NCI-H774 (cell line): ENCODE measurements around the gene TRAF2.

Experiments used
- DNase-seq: peaks from one replicate; lab custom pipeline; 2025; lab: John Stamatoyannopoulos, UW

The TRAF2 gene

DNA sequence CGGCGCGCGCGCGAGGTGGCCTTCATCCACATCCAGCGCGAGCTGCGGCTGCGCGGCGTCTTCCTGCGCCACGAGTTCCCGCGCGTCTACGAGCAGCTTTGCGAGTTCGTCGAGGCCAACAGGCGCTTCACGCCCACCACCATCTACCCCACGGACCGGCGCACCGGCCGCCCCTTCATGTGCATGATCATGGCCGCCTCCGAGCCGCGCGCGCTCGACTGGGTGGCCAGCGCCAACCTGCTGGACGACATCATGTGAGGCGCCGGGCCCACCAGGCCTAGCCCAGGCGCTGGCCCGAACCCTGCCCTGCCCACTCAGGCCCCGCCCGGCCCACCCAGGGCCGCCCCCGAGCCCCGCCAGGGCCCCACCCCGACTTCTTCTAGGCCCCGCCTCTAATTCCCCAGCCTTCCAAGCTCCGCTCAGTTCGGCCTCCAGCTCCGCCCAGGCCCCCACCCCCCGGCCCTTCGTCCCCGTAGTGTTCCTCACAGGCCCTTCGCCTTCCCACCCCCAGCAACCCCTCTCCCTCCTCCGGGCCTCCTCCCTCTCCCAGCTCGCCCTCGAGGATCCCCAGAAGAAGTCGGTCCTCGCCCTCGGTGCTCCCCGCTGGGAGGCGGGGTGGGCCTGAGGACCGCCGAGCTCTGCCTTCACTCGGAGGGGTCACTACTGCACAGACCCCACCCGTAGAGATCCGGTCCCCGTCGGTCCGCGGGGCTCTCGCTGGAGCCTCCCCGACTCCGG lies 39.1 kb upstream of the TRAF2 start:
- DNase-seq, result peak; percentile 45

DNA sequence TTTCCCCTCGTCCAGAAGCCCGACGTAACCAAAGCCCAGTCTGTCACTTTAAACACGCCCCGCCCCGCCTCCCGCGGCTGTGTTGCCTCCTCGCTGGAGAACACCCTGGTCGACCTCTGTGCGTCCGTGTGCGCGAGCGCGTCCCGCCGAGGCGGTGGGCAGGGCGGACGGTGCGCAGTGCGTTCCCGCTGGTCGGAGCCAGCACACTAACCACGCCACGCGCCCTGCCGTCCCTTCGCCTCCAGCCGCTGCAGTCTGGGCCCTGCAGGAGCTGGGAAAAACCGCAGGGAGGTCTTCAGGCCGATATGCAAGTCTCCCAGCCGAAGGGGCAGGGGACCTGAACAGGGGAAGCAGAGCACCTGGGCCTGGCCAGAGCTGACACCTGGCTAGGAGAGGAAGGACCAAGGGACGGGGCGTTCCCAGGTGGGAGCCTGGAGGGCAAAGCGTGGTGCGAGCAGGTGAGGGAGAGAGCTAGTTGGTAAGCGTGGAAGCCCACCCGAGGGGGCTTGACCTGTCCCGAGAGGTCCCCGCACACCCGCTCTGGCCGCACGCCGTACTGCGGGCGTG lies 38.4 kb upstream of the TRAF2 start:
- DNase-seq, result peak; percentile 82

DNA sequence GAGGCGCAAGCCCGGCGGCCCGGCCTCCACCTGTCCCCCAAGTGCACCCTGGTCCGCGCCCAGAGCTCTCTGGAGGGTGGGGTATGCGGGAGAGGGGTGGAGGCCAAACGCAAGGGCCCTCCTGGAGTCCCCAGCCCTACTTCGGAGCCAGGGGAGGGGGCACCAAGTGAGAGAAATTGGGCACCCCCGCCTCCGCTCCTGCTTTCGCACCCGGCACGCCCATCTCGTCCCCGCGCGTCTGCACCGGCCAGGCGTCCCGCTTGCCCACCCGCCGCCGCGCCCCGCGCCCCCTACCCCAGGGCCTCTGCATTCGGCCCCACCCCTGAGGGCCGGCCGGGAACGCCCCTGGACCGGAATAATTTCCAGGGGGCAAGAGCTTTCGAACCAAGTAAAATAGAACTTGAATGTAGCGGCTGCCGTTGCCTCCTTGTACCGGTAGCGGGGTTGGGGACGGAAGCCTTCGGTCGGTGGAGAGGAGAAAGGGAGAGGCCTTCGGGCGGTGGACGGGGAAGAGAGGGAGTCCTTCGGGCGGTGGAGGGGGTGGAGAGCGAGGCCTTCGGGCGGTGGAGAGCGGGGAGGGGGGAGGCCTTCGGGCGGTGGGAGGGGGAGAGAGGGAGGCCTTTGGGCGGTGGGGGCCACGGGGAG lies 37.8 kb upstream of the TRAF2 start:
- DNase-seq, result peak; percentile 66

DNA sequence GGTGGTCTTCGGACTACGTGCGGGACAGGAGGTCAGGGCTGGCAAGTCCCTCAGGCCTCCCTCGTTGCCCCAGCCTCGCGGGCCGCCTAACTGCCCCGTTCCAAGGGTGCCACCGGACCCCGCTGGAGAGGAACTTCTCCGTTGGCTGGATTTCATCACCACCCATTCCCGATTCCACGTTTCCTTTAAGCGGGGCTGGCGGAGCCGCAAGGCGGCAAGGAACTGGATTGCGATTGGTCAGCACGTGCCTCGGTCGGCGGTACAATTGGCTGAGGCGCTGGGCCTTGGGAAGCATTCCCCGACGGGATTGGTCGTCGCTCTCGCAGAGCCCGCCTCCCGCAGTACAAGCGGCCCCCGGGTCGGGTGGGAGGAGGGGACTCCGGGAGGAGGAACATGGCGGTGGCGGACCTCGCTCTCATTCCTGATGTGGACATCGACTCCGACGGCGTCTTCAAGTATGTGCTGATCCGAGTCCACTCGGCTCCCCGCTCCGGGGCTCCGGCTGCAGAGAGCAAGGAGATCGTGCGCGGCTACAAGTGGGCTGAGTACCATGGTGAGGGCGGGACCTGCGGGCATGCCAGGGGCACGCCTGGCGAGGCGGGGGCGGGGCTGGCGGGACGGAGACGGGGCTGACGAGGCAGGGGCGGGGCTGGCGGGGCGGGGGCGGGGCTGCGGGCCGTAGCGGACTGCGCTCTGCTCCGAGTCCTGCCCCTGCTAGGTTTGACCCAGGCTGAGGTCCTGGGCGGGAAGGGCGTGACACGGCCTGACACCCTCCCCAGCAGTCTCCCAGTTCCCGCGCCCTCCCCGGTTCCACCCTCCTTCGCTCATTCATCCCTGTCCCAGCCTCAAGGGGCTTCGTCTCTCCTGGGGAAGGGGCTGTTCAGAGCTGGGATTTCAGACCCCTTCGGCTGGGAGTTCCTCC lies 37.0 kb upstream of the TRAF2 start, which contains the start of gene PHPT1:
Gene PHPT1, plus strand, starts transcription at position 372 of the 922 bp plus-strand sequence. Its CDS starts 22 bp downstream, at position 394.
- peak; percentile 100 for DNase-seq

DNA sequence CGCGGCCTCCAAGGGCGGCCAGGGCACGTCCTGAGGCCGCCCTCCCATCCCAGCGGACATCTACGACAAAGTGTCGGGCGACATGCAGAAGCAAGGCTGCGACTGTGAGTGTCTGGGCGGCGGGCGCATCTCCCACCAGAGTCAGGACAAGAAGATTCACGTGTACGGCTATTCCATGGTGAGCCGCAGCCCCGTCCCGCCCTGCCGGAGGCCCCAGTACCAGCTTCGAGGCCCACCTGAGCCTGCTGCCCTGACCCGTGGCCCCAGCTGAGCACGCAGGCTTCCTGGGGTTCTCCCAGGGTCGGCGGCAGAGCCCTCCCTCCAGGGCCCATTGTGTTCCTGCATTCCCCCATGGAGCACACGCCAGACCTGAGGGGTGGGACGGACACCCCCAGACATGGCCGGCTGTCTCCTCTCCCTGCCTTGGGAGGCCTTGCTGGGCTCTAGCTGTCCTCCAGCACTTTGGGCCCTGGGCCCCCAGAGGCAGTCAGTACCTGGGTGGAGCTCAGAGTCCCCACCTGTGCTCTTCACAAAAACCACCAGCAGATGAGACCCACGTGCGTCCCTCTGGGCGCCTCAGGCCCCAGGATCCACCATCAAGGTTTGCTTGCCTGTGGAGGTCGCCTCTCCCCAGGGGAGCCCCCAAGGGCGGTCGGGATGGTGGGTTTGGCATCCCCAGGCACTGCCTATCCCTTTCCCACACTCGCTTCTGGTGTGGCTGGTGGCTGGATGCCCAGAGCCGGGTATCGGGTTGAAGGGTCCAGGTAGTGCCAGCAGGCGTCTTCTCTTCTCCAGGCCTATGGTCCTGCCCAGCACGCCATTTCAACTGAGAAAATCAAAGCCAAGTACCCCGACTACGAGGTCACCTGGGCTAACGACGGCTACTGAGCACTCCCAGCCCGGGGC lies 36.1 kb upstream of the TRAF2 start:
- no peak for DNase-seq

DNA sequence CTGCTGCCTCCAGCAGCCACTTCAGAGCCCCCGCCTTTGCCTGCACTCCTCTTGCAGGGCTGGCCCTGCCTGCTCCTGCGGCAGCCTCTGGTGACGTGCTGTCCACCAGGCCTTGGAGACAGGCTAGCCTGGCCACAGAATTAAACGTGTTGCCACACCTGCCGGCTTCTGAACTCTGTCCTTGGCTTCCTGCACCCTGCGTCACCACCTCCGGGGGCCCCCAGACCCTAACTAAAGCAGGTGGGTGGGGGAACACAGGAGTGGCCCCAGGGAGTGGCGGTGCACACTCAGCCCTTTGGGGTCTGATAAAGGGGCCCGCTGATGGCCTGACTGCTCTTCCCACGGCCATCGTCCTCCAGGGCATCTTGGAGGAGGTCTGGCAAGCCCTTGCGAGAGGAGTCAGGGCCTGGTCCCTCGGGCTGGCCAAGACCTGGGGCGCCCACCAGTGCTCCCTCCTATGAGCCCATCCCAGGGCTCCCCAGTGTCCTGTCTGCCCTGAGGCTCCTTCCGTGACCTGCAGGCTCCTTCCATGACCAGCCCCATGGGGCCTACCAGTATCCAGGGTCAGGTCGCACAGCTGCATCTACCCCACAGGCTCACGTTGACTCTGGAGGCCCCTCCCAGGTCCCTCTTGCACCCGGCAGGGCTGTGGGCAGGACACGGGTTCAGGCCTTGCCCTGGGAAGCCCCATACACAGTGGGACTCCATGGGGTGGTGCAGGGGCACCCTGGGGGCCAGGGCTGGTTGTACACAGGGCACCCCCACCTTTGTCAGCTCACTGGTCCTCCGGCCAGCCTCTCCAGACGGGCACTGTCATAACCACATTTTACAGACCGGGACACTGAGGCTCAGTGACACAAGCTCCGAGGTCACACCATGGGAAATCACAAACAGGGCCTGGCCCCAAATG lies 35.2 kb upstream of the TRAF2 start:
- no peak for DNase-seq

DNA sequence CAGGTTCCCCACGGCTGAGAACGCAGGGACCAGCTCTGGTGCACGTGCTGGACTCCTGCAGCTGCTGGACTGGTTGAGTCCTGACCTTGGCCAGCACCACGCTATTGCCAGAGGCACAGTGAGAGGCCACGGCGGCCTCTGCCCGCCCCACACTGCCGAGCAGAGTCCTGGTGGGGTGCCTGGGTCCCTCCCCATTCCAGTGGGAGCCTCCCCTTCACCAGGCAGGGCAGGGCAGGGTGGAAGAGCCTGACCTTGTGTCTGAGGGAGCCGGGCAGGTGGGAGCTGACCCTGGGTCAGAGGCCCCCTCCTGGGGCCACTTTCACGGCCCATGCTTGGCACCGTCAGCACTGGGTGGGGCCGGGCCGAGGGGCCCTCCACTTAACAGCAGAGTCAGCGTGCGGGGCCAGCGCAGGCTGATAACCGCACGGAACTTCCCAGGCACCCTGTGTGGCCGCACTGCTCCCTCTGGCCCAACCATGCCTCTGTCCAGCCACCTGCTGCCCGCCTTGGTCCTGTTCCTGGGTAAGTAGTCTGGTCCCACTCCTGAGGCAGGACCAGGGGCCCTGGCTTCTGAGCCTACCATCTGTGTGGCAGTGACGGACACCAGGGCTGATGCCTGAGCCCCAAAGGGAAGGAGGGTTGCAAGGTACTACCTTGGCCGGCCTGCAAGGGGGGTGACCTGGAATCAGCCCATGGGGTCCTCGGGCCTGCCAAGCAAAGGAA lies 34.2 kb upstream of the TRAF2 start, which contains the start of gene MAMDC4:
Gene MAMDC4, plus strand, starts transcription at position 406 of the 723 bp plus-strand sequence. Its CDS starts 71 bp downstream, at position 477.
- DNase-seq, result no peak

DNA sequence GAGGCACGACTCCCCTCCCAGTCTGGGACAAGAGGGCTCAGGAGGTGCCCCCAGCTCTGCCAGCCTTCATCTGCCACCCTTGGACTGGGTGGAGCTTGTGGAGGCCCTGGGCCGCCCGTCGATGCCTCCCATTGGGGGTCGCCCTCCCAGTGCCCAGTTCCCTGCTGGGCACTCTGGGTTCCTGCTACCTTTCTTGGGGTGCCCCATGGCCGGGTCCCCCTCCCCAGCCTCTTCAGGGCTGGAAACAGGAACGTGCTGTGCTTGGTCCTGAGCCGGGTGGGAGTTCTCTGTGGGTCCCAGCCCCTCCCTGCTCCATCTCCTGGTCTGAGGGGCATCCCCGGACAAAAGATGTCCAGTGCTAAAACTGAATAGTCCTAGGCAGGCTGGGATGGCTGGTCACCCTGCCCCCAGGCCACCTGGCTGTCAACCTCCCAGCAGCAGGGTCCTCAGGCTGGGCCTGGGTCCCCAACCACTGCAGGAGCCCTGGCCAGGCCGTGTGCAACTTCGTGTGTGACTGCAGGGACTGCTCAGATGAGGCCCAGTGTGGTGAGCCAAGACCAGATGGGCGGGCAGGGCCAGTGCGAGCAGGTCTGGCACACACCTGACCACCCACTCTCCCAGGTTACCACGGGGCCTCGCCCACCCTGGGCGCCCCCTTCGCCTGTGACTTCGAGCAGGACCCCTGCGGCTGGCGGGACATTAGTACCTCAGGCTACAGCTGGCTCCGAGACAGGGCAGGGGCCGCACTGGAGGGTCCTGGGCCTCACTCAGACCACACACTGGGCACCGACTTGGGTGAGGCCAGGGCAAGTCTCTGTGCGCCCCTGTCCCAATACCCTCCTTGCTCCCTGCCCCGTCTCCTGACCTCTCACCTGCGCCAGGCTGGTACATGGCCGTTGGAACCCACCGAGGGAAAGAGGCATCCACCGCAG lies 33.4 kb upstream of the TRAF2 start:
- no peak for DNase-seq

DNA sequence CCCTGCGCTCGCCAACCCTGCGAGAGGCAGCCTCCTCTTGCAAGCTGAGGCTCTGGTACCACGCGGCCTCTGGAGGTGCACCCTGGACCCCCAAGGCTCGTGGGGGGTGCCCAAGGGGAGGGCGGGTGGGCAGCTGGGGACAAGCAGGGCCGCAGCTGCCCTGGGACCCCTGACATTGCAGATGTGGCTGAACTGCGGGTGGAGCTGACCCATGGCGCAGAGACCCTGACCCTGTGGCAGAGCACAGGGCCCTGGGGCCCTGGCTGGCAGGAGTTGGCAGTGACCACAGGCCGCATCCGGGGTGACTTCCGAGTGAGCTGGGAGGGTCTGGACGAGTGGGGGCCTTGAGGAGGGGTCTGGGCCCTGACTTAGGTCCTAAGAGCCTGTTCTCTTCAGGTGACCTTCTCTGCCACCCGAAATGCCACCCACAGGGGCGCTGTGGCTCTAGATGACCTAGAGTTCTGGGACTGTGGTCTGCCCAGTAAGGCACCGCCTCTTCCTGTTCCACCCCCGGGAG lies 32.7 kb upstream of the TRAF2 start:
- DNase-seq, result no peak

DNA sequence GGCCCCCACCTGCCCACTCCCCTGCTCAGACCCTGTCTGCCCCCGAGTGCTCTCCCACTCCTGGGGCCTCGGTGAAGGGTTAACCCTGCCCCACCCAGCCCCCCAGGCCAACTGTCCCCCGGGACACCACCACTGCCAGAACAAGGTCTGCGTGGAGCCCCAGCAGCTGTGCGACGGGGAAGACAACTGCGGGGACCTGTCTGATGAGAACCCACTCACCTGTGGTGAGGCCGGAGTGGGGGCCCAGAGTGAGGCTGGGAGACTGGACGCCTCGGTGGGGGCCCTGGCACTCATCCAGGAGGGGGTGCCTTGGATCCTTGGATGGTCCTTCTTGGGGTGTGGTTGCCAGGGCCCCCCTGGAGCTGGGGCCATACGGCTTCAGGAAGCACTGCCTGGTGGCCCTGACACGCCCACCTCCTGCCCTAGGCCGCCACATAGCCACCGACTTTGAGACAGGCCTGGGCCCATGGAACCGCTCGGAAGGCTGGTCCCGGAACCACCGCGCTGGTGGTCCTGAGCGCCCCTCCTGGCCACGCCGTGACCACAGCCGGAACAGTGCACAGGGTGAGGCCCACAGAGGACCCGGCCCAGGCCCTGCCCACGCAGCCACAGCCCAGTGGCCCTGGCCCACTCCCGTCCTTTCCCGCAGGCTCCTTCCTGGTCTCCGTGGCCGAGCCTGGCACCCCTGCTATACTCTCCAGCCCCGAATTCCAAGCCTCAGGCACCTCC lies 32.0 kb upstream of the TRAF2 start:
- no peak for DNase-seq

DNA sequence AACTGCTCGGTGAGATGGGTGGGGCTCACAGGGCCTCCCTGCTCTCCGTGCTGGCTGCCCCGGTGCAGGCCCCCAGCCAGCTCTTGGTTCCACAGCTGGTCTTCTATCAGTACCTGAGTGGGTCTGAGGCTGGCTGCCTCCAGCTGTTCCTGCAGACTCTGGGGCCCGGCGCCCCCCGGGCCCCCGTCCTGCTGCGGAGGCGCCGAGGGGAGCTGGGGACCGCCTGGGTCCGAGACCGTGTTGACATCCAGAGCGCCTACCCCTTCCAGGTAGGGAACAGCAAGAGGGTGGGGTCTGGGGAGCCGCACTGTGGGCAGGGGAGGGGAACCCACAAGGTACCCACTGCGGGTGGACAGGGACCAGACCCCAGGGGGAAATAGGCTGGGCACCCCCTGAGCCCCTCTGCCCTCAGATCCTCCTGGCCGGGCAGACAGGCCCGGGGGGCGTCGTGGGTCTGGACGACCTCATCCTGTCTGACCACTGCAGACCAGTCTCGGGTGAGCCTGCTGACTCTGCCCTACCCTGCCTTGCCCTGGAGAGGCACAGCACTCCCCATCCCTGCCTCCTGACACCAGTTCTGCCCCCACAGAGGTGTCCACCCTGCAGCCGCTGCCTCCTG lies 31.4 kb upstream of the TRAF2 start:
- no peak for DNase-seq

DNA sequence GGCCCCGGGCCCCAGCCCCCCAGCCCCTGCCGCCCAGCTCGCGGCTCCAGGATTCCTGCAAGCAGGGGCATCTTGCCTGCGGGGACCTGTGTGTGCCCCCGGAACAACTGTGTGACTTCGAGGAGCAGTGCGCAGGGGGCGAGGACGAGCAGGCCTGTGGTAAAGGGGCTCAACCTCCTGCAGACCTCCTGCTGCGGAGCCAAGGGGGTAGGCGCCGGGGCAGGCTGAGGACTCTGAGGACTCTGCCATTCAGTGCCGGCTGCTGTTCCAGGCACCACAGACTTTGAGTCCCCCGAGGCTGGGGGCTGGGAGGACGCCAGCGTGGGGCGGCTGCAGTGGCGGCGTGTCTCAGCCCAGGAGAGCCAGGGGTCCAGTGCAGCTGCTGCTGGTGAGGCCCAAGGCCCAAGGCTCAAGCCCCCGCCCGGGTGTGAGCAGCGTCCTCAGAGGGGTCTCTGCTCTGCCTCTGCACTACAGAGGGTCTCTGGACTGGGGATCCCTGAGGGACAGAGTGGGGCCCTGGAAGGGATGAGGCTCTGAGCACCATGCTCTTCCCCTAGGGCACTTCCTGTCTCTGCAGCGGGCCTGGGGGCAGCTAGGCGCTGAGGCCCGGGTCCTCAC lies 30.7 kb upstream of the TRAF2 start:
- DNase-seq, result no peak

DNA sequence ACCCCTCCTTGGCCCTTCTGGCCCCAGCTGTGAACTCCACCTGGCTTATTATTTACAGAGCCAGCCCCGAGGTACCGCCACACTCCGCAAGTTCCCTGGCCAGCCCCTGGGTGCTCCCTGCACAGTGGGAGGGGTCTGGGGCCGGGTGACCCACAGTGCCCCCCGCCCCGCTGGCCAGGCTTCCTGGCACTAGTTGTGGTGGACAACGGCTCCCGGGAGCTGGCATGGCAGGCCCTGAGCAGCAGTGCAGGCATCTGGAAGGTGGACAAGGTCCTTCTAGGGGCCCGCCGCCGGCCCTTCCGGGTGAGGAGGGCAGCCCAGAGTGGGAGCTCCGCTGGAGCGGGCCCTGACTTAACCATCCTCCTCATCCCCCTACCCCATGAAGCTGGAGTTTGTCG lies 30.2 kb upstream of the TRAF2 start:
- DNase-seq, result no peak

DNA sequence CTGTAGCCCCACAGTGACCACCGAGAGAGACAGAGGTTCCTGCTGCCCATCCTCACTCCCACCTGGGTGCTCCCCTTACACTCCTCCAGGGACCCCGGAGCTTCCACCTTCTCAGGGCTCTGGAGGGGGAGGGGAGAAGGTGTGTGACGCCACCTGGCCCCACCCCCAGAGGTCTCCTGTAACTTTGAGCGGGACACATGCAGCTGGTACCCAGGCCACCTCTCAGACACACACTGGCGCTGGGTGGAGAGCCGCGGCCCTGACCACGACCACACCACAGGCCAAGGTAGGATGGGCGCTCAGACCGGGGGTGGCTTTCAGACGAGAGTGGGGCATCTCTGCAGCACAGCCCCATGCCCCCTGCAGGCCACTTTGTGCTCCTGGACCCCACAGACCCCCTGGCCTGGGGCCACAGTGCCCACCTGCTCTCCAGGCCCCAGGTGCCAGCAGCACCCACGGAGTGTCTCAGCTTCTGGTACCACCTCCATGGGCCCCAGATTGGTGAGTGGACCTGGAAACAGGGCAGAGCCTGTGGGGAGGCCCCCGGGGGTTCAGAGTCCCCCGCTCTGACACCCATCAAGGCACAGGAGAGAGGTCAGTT lies 29.7 kb upstream of the TRAF2 start:
- DNase-seq, result no peak

DNA sequence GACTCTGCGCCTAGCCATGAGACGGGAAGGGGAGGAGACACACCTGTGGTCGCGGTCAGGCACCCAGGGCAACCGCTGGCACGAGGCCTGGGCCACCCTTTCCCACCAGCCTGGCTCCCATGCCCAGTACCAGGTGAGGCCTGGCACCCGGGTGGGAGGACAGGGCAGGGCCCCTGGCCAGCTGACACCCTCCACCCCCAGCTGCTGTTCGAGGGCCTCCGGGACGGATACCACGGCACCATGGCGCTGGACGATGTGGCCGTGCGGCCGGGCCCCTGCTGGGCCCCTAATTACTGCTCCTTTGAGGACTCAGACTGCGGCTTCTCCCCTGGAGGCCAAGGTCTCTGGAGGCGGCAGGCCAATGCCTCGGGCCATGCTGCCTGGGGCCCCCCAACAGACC lies 29.1 kb upstream of the TRAF2 start:
- no peak for DNase-seq
